Skin of body (tissue), 2 donors: ENCODE data around the gene KCNMB1. TPM values are rescaled to one million over a fixed set of nuclear protein-coding genes. Genes with fewer than 3 reads are reported as not detected.

Experiments
- DNase-seq: peaks from one replicate; lab custom pipeline; 2025; lab: John Stamatoyannopoulos, UW
- total RNA-seq: library from RNA; depleted of rRNA; stranded (reverse); fragments of >200 nt; gene quantifications from one replicate; pipeline ENCODE4 v1.2.3, GENCODE V29; 2014

KCNMB1 gene
- total RNA-seq, 1 donor from 2014 or later: 0.20 TPM

GRCh38 chr5:170342153-170342725 lies 46.9 kb downstream of the KCNMB1 start:
- DNase-seq: no peak

- DNase-seq: no peak
Measured at GRCh38 chr5:170341545-170341944, 47.6 kb downstream of the KCNMB1 start.

- DNase-seq: no peak
Measured at GRCh38 chr5:170339780-170340167, 49.4 kb downstream of the KCNMB1 start.

- DNase-seq: no peak
Measured at GRCh38 chr5:170338933-170339779, 50.0 kb downstream of the KCNMB1 start.

- no peak for DNase-seq
Measured at GRCh38 chr5:170338291-170338690, 50.9 kb downstream of the KCNMB1 start.

- no peak for DNase-seq
Measured at GRCh38 chr5:170337045-170337733, 52.0 kb downstream of the KCNMB1 start.

GRCh38 chr5:170336065-170336464 lies 53.1 kb downstream of the KCNMB1 start:
- DNase-seq: no peak

GRCh38 chr5:170334626-170335025 lies 54.5 kb downstream of the KCNMB1 start:
- DNase-seq: no peak

- no peak for DNase-seq
Measured at GRCh38 chr5:170333161-170333910, 55.8 kb downstream of the KCNMB1 start.

GRCh38 chr5:170332058-170332457 lies 57.1 kb downstream of the KCNMB1 start:
- no peak for DNase-seq

GRCh38 chr5:170330568-170331054 lies 58.6 kb downstream of the KCNMB1 start:
- no peak for DNase-seq

GRCh38 chr5:170329524-170329923 lies 59.6 kb downstream of the KCNMB1 start:
- no peak for DNase-seq

GRCh38 chr5:170327829-170328228 lies 61.3 kb downstream of the KCNMB1 start:
- no peak for DNase-seq

GRCh38 chr5:170327168-170327567 lies 62.0 kb downstream of the KCNMB1 start:
- no peak for DNase-seq

Other genes with a start within 250 kb of the KCNMB1 start
- not detected for gene C5orf58, start 156.4 kb downstream of the KCNMB1 start, total RNA-seq
- 10.2 TPM for gene LCP2, start 91.6 kb downstream of the KCNMB1 start, total RNA-seq
- 2.5 TPM for gene KCNIP1, start 114.7 kb upstream of the KCNMB1 start, total RNA-seq